Sigmoid colon (tissue), 3 donors: ENCODE results near the gene TNIP3.

ENCODE experiments used
- POLR2A ChIP-seq, 2 donors: fragments of 450-650 bp; IDR thresholded peaks; one replicate each; pipeline ENCODE4 v1.6.1; 2016; ENCODE audit warnings: antibody characterized with exemption in 2 of 2, mild to moderate bottlenecking in 2 of 2, moderate library complexity in 2 of 2
- TF ChIP-seq, protein P1 (sequence below), 4 experiments: fragments of 450-650 bp in 3 of 4; fragments of 200-600 bp in 1 of 4; IDR thresholded peaks; one replicate each; pipeline ENCODE4 v1.5.1; 2016 to 2019; ENCODE audit warnings: antibody characterized with exemption in 4 of 4, mild to moderate bottlenecking in 3 of 4, moderate library complexity in 2 of 4

DNA sequence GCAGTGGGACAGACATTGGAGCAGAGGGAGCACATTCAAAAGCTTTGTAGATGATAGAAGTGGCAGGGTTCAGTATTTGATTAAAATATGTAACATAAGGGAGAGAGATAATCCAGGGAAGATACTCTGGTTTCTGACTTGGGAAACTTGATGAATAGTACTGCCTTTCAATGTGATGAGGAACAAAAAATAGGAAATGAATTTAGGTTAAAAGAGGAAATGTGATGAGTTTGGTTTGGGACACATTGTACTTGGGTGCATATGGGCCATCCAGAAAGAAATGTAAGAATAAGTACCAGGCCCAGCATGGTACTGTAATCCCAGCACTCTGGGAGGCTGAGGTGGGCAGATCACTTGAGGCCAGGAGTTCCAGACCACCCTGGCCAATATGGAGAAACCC, 70.9 kb downstream of the TNIP3 start:
- TF ChIP-seq, protein P1, sequence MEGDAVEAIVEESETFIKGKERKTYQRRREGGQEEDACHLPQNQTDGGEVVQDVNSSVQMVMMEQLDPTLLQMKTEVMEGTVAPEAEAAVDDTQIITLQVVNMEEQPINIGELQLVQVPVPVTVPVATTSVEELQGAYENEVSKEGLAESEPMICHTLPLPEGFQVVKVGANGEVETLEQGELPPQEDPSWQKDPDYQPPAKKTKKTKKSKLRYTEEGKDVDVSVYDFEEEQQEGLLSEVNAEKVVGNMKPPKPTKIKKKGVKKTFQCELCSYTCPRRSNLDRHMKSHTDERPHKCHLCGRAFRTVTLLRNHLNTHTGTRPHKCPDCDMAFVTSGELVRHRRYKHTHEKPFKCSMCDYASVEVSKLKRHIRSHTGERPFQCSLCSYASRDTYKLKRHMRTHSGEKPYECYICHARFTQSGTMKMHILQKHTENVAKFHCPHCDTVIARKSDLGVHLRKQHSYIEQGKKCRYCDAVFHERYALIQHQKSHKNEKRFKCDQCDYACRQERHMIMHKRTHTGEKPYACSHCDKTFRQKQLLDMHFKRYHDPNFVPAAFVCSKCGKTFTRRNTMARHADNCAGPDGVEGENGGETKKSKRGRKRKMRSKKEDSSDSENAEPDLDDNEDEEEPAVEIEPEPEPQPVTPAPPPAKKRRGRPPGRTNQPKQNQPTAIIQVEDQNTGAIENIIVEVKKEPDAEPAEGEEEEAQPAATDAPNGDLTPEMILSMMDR (IDR thresholded peaks at IDR 0.05) = no peak
- TF ChIP-seq POLR2A (IDR thresholded peaks at IDR 0.05) = no peak
